Erythroblast (primary cell): Measurements from ENCODE around the gene NTHL1.

ENCODE experiments used
- GATA1 ChIP-seq: IDR thresholded peaks from 2 replicates; pipeline ENCODE4 v1.6.1; 2011; ENCODE audit warnings: low read depth, mild to moderate bottlenecking, control low read depth, low read length, moderate library complexity
- POLR2A ChIP-seq: IDR thresholded peaks from 2 replicates; pipeline ENCODE4 v1.6.1; 2011; ENCODE audit warnings: mild to moderate bottlenecking, low read length

- TF ChIP-seq POLR2A (no peak), GATA1 (no peak)
Observed at GRCh38 chr16:2028620-2029220, 18.9 kb downstream of the NTHL1 start.
